ENCODE data around the gene SCG5.

GRCh38 chr15:32733281-32733680, 91.8 kb downstream of the SCG5 start:
- no peak for TF ChIP-seq CTCF (IDR thresholded peaks at IDR 0.05)
- no peak for TF ChIP-seq POLR2AphosphoS5 (IDR thresholded peaks at IDR 0.05)
- no peak for TF ChIP-seq POLR2A (IDR thresholded peaks at IDR 0.05)

Measured in gastroesophageal sphincter (tissue), 3 donors.